Measurements from ENCODE around the gene DCAF5.

DNA sequence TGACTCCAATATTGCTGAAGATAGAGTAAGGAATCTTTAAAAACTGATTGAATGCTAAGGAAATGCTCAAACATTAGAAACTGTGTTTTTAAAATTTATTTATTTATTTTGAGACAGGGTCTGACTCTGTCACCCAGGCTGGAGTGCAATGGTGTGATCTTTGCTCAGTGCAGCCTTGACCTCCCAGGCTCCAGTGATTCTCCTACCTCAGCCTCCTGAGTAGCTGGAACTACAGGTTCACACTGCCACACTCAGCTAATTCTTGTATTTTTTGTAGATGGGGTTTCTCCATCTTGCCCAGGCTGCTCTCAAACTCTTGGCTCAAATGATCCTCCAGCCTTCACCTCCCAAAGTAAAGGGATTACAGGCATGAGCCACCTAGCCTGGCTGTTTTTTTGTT is 3.3 kb upstream of the DCAF5 start:
- TF ChIP-seq, protein P1, sequence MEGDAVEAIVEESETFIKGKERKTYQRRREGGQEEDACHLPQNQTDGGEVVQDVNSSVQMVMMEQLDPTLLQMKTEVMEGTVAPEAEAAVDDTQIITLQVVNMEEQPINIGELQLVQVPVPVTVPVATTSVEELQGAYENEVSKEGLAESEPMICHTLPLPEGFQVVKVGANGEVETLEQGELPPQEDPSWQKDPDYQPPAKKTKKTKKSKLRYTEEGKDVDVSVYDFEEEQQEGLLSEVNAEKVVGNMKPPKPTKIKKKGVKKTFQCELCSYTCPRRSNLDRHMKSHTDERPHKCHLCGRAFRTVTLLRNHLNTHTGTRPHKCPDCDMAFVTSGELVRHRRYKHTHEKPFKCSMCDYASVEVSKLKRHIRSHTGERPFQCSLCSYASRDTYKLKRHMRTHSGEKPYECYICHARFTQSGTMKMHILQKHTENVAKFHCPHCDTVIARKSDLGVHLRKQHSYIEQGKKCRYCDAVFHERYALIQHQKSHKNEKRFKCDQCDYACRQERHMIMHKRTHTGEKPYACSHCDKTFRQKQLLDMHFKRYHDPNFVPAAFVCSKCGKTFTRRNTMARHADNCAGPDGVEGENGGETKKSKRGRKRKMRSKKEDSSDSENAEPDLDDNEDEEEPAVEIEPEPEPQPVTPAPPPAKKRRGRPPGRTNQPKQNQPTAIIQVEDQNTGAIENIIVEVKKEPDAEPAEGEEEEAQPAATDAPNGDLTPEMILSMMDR (IDR thresholded peaks at IDR 0.05; ENCODE audit: control extremely low read depth in 1 of 3, insufficient read depth in 1 of 3, low read depth in 1 of 3, low read length in 3 of 3): no peak
- TF ChIP-seq KDM5A (IDR thresholded peaks at IDR 0.05; ENCODE audit: low read length) (no peak), RXRA (IDR thresholded peaks at IDR 0.05; ENCODE audit: insufficient read depth, low read depth, low read length) (no peak), POLR2A (IDR thresholded peaks at IDR 0.05; ENCODE audit: control extremely low read depth in 1 of 2, low read depth in 2 of 2, low read length in 2 of 2) (no peak), TAF1 (IDR thresholded peaks at IDR 0.05; ENCODE audit: low read depth, low read length) (no peak), TEAD4 (IDR thresholded peaks at IDR 0.05; ENCODE audit: low read depth, low read length) (no peak), EP300 (IDR thresholded peaks at IDR 0.05; ENCODE audit: borderline replicate concordance in 1 of 2, low read depth in 2 of 2, low read length in 2 of 2) (no peak), SRF (IDR thresholded peaks at IDR 0.05; ENCODE audit: low read depth, low read length) (no peak), EZH2 (IDR thresholded peaks at IDR 0.05; ENCODE audit: low read depth, low read length, severe bottlenecking) (no peak), POLR2AphosphoS5 (IDR thresholded peaks at IDR 0.05; ENCODE audit: low read depth, low read length) (no peak), KDM1A (IDR thresholded peaks at IDR 0.05; ENCODE audit: borderline replicate concordance, low read length) (no peak), RAD21 (IDR thresholded peaks at IDR 0.05 in 1 of 2, conservative IDR thresholded peaks at IDR 0.05 in 1 of 2; ENCODE audit: low read depth in 2 of 2, low read length in 2 of 2) (no peak)
- TF ChIP-seq, protein P2, sequence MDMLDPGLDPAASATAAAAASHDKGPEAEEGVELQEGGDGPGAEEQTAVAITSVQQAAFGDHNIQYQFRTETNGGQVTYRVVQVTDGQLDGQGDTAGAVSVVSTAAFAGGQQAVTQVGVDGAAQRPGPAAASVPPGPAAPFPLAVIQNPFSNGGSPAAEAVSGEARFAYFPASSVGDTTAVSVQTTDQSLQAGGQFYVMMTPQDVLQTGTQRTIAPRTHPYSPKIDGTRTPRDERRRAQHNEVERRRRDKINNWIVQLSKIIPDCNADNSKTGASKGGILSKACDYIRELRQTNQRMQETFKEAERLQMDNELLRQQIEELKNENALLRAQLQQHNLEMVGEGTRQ (IDR thresholded peaks at IDR 0.05; ENCODE audit: low read length): no peak
- TF ChIP-seq, protein P3, sequence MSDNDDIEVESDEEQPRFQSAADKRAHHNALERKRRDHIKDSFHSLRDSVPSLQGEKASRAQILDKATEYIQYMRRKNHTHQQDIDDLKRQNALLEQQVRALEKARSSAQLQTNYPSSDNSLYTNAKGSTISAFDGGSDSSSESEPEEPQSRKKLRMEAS (IDR thresholded peaks at IDR 0.05): no peak
